Suppressor macrophage treated with lipopolysaccharide for 4 hours (primary cell): ENCODE measurements around the gene TMEM164.
"Not testable (repeated sequence)": the region's sequence is repeated elsewhere in the genome, so short reads cannot be mapped to it uniquely, and the experiment has no call there.

Experiments used
- DNase-seq: peaks from one replicate; pipeline ENCODE4 v3.0.0-alpha.2; 2020

Gene TMEM164

GRCh38 chrX:110138557-110138956, 135.6 kb downstream of the TMEM164 start:
- DNase-seq: no peak

GRCh38 chrX:110139172-110139571, 136.3 kb downstream of the TMEM164 start:
- no peak for DNase-seq

GRCh38 chrX:110142096-110142495, 139.2 kb downstream of the TMEM164 start:
- no peak for DNase-seq

GRCh38 chrX:110143454-110144210, 140.7 kb downstream of the TMEM164 start:
- no peak for DNase-seq

- DNase-seq: no peak
Observed at GRCh38 chrX:110145311-110145710, 142.4 kb downstream of the TMEM164 start.

GRCh38 chrX:110145854-110146253, 142.9 kb downstream of the TMEM164 start:
- peak; percentile 46 for DNase-seq

- peak; percentile 63 for DNase-seq
Observed at GRCh38 chrX:110146521-110146920, 143.6 kb downstream of the TMEM164 start.

- DNase-seq: no peak
Observed at GRCh38 chrX:110153244-110153643, 150.3 kb downstream of the TMEM164 start.

GRCh38 chrX:110153896-110154295, 151.0 kb downstream of the TMEM164 start:
- DNase-seq: no peak

GRCh38 chrX:110154328-110154727, 151.4 kb downstream of the TMEM164 start:
- not testable (repeated sequence) for DNase-seq

- DNase-seq: no peak
Observed at GRCh38 chrX:110155759-110156158, 152.8 kb downstream of the TMEM164 start.

- DNase-seq: peak; percentile 34
Observed at GRCh38 chrX:110156167-110156754, 153.3 kb downstream of the TMEM164 start.

GRCh38 chrX:110157444-110157843, 154.5 kb downstream of the TMEM164 start:
- no peak for DNase-seq

- no peak for DNase-seq
Observed at GRCh38 chrX:110159235-110159634, 156.3 kb downstream of the TMEM164 start.

GRCh38 chrX:110159865-110160264, 157.0 kb downstream of the TMEM164 start:
- DNase-seq: peak; percentile 17

- DNase-seq: no peak
Observed at GRCh38 chrX:110161361-110161686, 158.4 kb downstream of the TMEM164 start.

GRCh38 chrX:110162131-110162530, 159.2 kb downstream of the TMEM164 start:
- no peak for DNase-seq

GRCh38 chrX:110162867-110163266, 160.0 kb downstream of the TMEM164 start:
- no peak for DNase-seq

GRCh38 chrX:110163488-110163887, 160.6 kb downstream of the TMEM164 start:
- no peak for DNase-seq

- no peak for DNase-seq
Observed at GRCh38 chrX:110167952-110168451, 165.1 kb downstream of the TMEM164 start.

- DNase-seq: peak; percentile 42
Observed at GRCh38 chrX:110168585-110168984, 165.7 kb downstream of the TMEM164 start.

- DNase-seq: no peak
Observed at GRCh38 chrX:110170029-110170428, 167.1 kb downstream of the TMEM164 start.

- DNase-seq: no peak
Observed at GRCh38 chrX:110171442-110171841, 168.5 kb downstream of the TMEM164 start.

GRCh38 chrX:110172215-110172614, 169.3 kb downstream of the TMEM164 start:
- no peak for DNase-seq
